Psoas muscle (tissue), 8 donors: Measurements from ENCODE around the gene HP. TPM values are rescaled to one million over a fixed set of nuclear protein-coding genes. Genes with fewer than 3 reads are reported as not detected.

Experiments
- ATAC-seq, 4 donors: fragments of 200-7000 bp; cut with Tn5 transposase; one replicate each; pipeline ENCODE4 v1.9.1; 2020; ENCODE audit warnings: moderate library complexity in 3 of 4, mild to moderate bottlenecking in 2 of 4
- DNase-seq, 2 donors: peaks; one replicate each; pipeline ENCODE4 v3.0.0-alpha.2; 2020
- H3K27ac ChIP-seq: fragments of 200-600 bp; one replicate; pipeline ENCODE4 v1.8.0; 2022
- H3K27me3 ChIP-seq, 3 donors: fragments of 200-600 bp in 1 of 3; one replicate each; pipeline versions ENCODE4 v1.6.1 to v1.8.0; 2013 to 2022; ENCODE audit warnings: low read length in 2 of 3, mild to moderate bottlenecking in 2 of 3, moderate library complexity in 1 of 3; ENCODE audit not compliant: insufficient read depth in 3 of 3
- H3K36me3 ChIP-seq, 2 donors: fragments of 200-600 bp in 1 of 2; one replicate each; pipeline versions ENCODE4 v1.6.1 to v1.8.0; 2013 to 2022; ENCODE audit warnings: low read depth in 1 of 2, mild to moderate bottlenecking in 1 of 2, moderate library complexity in 1 of 2; ENCODE audit not compliant: insufficient read depth in 1 of 2
- H3K4me1 ChIP-seq: fragments of 200-600 bp; one replicate; pipeline ENCODE4 v1.8.0; 2022
- H3K4me3 ChIP-seq: fragments of 200-600 bp; one replicate; pipeline ENCODE4 v1.8.0; 2022; ENCODE audit warnings: mild to moderate bottlenecking
- H3K9me3 ChIP-seq: fragments of 200-600 bp; one replicate; pipeline ENCODE4 v1.8.0; 2022
- WGBS, 3 donors: extraction: QIAGEN DNeasy Blood & Tissue Kit; methylation state at CpG; one replicate each; pipeline versions ENCODE4 v1.1.6 to v1.1.7; 2013; 5-methylcytosine and 5-hydroxymethylcytosine counted together
- intact Hi-C, 2 donors: fragments of 100-400 bp; cut with DNase I; formaldehyde crosslinking; loops; one replicate each; pipeline versions ENCODE4 v1.11.0 to v1.14.2; 2022
- polyA plus RNA-seq, 3 donors: library from polyadenylated mRNA; stranded (reverse); fragments of 200-250 nt; gene quantifications; one replicate each; pipeline ENCODE4 v1.2.3, GENCODE V29; 2013
- total RNA-seq, 4 donors: library from RNA; stranded (reverse); fragmentation: NEBNext Ultra II Directional in 2 of 4; extraction: Animal tissue kit (Norgen Biotek cat#: 25700) in 2 of 4; gene quantifications; one replicate each; pipeline versions ENCODE4 v1.2.1 to v1.2.4, GENCODE V29; 2021 to 2023
- TF ChIP-seq, protein P1 (sequence below): fragments of 200-600 bp; IDR thresholded peaks from one replicate; pipeline ENCODE4 v1.8.0; 2022; ENCODE audit warnings: antibody characterized with exemption
- donor health status: healthy with polysubstance abuse.
- donor health status: DM: no; HTN: no; CAD: no; lungs with moderate emphysema.
- donor health status: Bipolar disorder and iron deficiency.
- donor health status: healthy.
- donor health status: DM: yes; HTN: yes; CAD: no.
- donor health status: DM: no; HTN: no; CAD: no.
- donor health status: DM: no; HTN: no; CAD: no.
- donor health status: DM: yes; HTN: yes; CAD: no.

HP gene
- total and polyA plus RNA-seq, 7 donors: 2.3 to 17.3 (median 9.3) TPM

DNA sequence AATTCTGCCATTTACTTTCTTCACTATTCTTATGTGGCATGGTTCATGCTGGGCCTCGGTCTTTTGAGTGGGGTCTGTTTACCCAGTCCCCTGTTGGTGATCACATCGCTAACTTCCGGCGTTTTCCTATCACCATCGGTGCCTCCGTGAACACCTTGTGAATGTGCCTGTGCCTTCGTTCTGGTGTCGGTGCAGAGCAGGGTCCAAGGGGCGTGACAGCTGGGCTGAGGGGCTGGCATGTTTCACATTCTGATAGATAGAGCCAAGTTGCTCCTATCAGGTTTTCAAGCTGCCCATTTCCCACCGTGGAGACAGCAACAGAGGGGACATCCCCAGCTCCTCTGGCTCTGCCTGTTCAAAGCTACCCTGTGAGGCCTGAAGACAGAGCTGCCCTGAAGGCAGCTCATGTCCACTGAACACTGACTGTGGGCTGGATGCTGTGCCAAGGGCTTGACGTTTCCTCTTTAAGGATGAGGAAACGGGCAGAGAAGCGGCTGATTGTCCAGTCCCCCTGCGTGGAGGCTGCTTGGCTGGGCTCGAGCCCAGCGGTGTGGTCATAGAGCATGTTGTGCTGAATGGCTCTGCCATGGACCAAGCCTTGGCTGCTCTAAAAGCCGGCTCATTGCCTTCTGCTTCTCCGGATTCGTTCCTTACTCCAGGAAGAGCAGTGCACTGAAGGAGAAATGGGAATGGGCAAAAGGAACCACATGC is 28.7 kb upstream of the HP start:
- no peak for DNase-seq
- Histone ChIP-seq H3K27me3 (no peaks in the 10 kb centered on the region), H3K36me3 (peaks cover 3 to 72% of the 10 kb centered on the region in 2 donors), H3K9me3 (no peaks in the 10 kb centered on the region), H3K4me3 (no peak overlapping the region), H3K27ac (no peak overlapping the region), H3K4me1 (no peaks in the 10 kb centered on the region)
- 85 to 86% (median 86%) methylated on average over 19 of the region's 19 CpGs for WGBS, 3 donors
- ATAC-seq: no peak
- TF ChIP-seq, protein P1, sequence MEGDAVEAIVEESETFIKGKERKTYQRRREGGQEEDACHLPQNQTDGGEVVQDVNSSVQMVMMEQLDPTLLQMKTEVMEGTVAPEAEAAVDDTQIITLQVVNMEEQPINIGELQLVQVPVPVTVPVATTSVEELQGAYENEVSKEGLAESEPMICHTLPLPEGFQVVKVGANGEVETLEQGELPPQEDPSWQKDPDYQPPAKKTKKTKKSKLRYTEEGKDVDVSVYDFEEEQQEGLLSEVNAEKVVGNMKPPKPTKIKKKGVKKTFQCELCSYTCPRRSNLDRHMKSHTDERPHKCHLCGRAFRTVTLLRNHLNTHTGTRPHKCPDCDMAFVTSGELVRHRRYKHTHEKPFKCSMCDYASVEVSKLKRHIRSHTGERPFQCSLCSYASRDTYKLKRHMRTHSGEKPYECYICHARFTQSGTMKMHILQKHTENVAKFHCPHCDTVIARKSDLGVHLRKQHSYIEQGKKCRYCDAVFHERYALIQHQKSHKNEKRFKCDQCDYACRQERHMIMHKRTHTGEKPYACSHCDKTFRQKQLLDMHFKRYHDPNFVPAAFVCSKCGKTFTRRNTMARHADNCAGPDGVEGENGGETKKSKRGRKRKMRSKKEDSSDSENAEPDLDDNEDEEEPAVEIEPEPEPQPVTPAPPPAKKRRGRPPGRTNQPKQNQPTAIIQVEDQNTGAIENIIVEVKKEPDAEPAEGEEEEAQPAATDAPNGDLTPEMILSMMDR: no peak
- intact Hi-C loops: no loop called here

DNA sequence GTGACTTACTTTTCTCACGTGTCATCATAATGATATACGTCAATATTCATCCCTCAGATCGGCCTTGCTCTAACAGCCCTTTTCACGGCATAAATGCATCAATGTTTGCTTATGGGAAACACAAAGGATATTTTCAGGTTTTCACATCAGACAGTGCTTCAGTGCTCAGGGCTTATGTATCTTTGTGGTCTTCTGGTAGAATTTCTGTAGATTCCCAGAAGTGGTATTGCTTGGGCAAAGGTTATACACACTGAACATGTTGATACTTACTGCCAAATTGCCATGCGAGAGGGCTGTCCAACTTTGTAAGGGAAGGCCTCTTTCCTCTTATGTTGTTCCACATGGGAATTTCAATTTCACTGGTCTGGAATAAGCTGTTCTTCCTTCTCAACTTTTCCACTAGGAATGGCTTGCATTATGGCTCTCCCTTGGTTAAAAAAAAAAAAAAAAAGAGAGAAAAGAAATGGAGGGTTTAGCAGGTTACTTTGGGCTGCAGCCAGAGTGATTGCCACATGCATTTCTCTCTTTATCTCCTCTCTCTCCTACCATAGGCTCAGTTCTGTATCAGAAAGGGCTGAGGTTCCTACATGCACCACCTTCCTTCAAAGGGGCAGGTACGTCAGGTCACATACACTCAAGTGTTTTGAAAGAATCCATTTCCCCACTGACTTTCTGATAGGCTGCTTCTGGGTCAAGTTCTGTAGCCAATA is 26.5 kb upstream of the HP start:
- DNase-seq (no peak), ATAC-seq (no peak)
- WGBS, 3 donors: 87 to 93% (median 90%) methylated on average over 6 of the region's 6 CpGs
- TF ChIP-seq, protein P1: no peak
- no peaks in the 10 kb centered on the region for H3K27me3 ChIP-seq
- H3K36me3 ChIP-seq: peaks cover 3 to 50% of the 10 kb centered on the region in 2 donors
- H3K27ac ChIP-seq: no peak overlapping the region
- no peak overlapping the region for H3K4me3 ChIP-seq
- H3K4me1 ChIP-seq: no peaks in the 10 kb centered on the region
- no peaks in the 10 kb centered on the region for H3K9me3 ChIP-seq
- intact Hi-C loops: no loop called here

DNA sequence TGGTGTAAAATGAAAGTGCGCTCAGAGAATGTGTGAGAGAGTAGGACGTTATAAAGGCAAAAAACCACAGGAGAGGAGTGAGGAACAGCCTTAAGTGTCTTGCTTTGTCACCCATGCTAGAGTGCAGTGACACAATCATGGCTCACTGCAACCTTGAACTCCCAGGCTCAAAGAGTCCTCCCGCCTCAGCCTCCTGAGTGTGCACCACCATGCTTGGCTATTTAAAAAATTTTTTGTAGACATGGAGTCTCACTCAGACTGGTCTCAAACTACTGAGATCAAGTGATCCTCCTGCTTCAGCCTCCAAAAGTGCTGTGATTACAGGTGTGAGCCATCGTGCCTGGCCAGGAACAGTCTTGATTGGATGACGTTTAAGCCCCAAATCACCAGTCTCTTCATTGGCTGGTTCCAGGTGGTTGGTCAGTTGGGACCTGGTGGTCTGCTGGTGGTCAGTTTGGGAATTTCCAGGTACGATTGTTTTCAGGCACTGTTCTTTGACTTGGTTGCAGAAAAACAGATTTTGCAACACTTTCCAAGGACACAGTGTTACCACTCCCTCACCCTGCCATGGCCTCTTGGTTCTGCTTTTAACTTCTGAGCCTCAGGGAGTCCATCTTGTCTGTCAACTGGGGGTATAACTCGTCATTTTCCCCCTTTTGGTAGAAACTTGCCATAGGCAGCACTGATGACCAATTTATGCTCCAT is 24.6 kb upstream of the HP start:
- intact Hi-C loops: no loop called here
- WGBS, 3 donors: 90 to 96% (median 91%) methylated on average over 7 of the region's 7 CpGs
- Histone ChIP-seq H3K27me3 (no peaks in the 10 kb centered on the region), H3K9me3 (no peaks in the 10 kb centered on the region), H3K4me1 (no peaks in the 10 kb centered on the region), H3K36me3 (peaks cover 0 to 33% of the 10 kb centered on the region in 2 donors), H3K4me3 (no peak overlapping the region), H3K27ac (no peak overlapping the region)
- TF ChIP-seq, protein P1: no peak
- ATAC-seq (no peak), DNase-seq (no peak)

DNA sequence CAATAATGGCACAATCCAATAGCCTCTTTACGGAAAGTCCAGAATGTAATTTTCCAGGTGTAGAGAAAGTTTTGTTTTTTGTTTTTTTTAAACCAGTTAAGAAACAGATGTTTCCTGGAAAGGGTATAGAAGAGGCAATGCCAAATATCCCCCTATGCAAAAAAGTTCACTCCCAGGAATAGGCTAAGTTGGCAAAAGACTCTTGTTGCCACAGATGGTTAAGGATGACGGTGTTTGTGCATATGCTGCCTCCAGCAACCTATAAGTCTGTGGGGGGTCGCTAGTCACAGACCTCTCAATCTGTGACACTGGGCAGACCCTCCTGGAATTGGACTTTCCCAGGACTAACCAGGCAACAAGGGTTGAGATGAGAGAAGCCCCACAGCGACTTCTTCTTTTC is 20.9 kb upstream of the HP start:
- no peak for DNase-seq
- WGBS, 3 donors: 74 to 77% (median 74%) methylated on average over 4 of the region's 4 CpGs
- TF ChIP-seq, protein P1: no peak
- H3K9me3 ChIP-seq: no peaks in the 10 kb centered on the region
- no peak overlapping the region for H3K27ac ChIP-seq
- H3K27me3 ChIP-seq: no peaks in the 10 kb centered on the region
- ATAC-seq: no peak
- peaks cover 0 to 10% of the 10 kb centered on the region in 2 donors for H3K36me3 ChIP-seq
- intact Hi-C loops: no loop called here
- H3K4me1 ChIP-seq: no peaks in the 10 kb centered on the region
- no peak overlapping the region for H3K4me3 ChIP-seq
